PC-3 (cell line): ENCODE data around the gene FBN3.

Source experiments
- CTCF ChIP-seq: fragments of 300-600 bp; sonication (generic); conservative IDR thresholded peaks from 2 replicates; pipeline ENCODE4 v1.5.1; 2017; ENCODE audit warnings: antibody characterized with exemption, low read depth, mild to moderate bottlenecking, low read length
- EZH2phosphoT487 ChIP-seq: fragments of 300-600 bp; sonication (generic); IDR thresholded peaks from 2 replicates; pipeline ENCODE4 v1.6.1; 2018; ENCODE audit warnings: mild to moderate bottlenecking, antibody characterized with exemption, low read length, borderline replicate concordance

GRCh38 chr19:8149261-8150094, at the start of gene FBN3:
- TF ChIP-seq CTCF = no peak
- no peak for TF ChIP-seq EZH2phosphoT487
